Activated T-cell treated with anti-CD3 and anti-CD28 coated beads, Interleukin-2, amount 50 U/mL, for 48 hours (primary cell): Measurements from ENCODE around the gene BRSK2.
"Not testable (repeated sequence)": the region's sequence is repeated elsewhere in the genome, so short reads cannot be mapped to it uniquely, and the experiment has no call there.

ENCODE experiments used
- DNase-seq, 2 experiments: peaks; one replicate each; pipeline ENCODE4 v3.0.0-alpha.2; 2020

Gene BRSK2

DNA sequence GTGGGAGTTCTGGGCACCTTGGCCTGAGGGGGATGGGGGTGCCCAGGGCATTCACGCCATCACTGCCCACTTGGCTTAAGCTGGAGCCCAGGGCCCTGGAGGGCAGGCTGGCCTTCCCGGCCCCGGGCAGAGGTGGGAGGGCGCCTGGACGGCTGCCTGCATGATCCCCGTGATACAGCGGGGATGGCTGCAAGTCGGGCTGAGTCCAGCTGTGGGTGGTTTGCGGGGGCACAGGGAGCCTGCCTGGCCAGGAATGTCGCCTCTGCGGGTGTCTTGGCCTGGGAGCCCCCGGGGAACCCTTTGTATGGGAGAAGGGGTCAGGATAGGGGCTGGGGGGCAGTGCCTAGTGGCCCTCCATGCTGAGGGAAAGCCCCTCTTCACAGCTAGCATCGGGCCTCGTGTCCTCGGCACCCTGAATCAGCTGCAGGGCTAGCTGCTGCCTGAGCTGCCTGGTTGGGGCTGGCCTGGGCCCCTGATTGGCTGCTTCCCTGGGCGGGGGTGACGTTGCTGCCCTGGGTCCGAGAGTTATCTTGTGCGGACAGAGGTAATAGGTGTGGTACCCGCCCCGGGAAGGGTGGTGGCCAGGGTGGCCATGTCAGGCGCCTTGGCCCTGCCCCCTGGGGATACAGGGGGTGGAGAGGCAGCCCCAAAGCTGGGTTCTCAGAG, 8.3 kb downstream of the BRSK2 start:
- DNase-seq = no peak

GRCh38 chr11:1398528-1399235, 8.9 kb downstream of the BRSK2 start:
- no peak for DNase-seq

DNA sequence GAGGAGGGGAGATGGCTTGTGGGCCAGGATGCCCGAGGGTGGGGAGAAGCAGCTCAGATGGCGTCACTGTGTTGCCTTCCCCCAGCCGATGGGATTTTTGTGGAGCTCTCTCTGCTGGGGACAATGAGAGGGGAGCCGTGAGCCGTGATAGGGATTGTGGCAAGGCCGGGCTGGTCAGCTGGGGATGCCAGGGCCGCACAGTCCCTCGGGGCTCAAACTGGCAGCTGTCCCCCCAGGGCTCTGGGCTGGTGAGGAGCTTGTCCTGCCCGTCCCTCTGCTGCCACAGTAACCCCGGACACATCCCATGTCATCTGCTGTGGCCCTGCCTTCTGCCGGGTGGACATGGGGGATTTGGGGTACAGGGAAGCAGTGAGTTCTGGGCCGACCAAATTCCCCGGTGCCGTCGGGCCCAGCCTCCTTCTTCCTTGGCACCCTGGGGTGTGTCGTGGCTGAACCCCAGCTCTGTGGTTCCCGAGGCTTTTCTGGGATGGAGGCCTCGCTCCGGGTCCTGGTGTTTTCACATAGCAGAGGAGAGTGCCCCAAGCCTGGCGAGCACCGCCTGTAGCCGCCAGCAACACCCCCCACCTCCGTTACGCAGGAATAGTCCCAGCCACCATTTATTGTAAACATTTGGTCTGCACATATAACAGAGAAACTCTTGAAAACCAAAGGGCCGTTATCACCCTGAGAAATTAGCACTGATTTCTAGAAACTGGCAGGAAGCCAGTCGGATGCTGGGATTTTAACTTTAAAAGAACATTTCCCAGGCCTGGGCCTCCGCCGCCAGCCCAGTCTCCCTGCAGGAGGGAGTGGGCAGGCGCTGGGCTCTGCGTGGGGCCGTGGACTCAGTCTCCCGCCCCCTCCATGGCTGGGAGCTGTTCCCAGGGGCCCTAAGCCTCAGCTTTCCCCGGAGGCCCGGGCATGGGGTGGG, 9.9 kb downstream of the BRSK2 start:
- DNase-seq = no peak

GRCh38 chr11:1400317-1401170, 10.8 kb downstream of the BRSK2 start:
- DNase-seq = no peak

DNA sequence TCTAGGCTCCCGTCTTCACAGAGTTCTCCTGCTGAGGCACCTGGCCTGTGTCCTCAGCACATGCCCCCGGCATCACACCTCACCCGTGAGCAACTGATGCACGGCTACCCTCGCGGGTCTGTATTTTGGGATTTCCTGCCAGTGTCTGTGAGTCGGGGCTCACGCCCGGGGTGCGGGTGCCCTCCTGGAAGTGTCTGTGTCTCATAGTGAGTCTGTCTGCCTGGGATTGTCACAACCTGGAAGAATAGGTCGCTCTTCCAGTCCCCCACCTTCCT, 11.4 kb downstream of the BRSK2 start:
- DNase-seq = no peak

DNA sequence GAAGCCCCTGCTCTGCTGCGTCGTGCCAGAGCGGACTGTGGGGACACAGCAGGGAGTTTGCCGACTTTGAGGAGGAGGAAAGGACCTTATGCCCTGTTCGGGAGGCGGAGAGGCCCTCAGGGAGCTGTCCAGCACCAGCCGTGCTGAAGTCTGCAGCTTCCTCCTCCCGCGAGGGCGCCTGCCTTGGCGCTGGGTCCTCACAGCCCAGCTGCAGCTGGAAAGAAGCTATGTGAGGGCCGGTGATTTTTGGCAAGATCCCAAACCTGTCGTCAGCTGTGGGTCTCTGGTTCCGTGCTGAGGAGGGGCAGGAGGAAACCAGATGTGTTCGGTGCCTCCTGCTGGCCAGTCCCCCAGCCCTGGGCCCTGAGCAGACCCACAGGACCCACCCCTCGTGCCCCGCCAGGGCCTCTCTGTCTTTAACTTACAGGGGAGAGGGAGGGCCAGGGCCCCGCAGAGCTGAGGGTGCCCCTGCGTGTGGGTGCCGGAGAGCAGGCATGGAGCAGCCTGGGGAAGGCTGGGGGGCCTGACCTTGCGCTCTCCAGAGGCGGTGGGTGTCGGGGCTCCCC, 12.0 kb downstream of the BRSK2 start:
- peak; percentile 54 to 64 for DNase-seq

GRCh38 chr11:1402355-1403077, 12.8 kb downstream of the BRSK2 start:
- no peak for DNase-seq

- no peak for DNase-seq
Measured at GRCh38 chr11:1403078-1403620, 13.4 kb downstream of the BRSK2 start.

- no peak for DNase-seq
Measured at GRCh38 chr11:1403721-1404460, 14.2 kb downstream of the BRSK2 start.

DNA sequence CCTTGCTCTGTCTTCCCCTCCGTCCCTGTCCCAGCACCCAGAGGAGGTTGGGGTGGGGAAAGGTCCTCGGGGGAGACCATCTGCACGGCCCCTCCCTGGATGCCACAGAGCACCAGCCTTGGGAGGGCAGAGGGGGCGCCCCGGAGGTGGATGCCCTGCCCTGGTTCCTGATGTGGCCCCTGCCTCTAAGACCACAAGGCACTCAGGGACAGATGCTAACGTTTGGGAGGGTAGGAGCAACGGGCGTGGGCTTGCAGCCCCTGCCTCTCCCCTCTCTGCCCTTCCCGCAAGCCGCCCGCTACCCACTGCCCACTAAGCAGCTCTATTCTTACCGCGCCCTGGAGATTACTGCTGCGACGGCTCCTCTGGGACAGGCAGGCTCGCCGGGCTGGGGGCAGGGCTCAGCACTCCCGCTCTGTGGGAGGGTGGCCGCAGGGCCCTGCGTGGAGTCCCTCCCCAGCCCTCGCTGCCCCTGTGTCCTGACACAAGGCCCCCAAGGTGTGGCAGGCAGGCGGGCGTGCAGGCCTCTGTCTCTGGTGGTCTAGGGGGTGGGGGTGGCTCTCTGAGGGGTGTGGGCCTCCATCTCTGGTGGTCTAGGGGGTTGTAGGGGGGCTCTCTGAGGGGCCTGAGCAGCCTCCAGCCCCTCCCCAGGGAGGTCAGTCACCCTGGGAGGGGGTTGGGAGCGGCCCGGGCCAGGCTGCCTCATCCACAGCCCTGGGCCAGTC, 14.9 kb downstream of the BRSK2 start:
- DNase-seq = no peak

GRCh38 chr11:1405186-1406020, 15.7 kb downstream of the BRSK2 start:
- no peak for DNase-seq

GRCh38 chr11:1406571-1407485, 17.1 kb downstream of the BRSK2 start:
- no peak for DNase-seq

GRCh38 chr11:1407668-1408067, 17.9 kb downstream of the BRSK2 start:
- DNase-seq = no peak

DNA sequence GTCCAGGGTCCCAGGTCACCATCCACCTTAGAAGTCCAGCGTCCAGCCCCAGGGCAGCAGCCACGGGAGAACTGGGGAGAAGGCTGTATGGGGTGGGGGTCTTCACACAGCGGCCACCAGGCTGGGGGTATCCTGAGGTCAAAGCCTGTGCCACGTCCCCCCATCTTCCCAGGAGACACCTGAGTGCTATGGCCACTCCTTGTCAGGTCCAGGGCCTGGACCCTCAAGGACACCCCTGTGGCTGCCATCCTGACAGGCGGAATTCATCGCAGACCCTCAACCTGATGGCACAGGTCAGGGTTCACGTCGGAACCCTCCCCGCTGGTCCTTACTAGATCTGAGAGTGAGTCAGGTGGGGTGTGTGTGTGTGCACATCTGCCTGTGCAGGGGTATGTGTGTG, 18.6 kb downstream of the BRSK2 start:
- DNase-seq = no peak

DNA sequence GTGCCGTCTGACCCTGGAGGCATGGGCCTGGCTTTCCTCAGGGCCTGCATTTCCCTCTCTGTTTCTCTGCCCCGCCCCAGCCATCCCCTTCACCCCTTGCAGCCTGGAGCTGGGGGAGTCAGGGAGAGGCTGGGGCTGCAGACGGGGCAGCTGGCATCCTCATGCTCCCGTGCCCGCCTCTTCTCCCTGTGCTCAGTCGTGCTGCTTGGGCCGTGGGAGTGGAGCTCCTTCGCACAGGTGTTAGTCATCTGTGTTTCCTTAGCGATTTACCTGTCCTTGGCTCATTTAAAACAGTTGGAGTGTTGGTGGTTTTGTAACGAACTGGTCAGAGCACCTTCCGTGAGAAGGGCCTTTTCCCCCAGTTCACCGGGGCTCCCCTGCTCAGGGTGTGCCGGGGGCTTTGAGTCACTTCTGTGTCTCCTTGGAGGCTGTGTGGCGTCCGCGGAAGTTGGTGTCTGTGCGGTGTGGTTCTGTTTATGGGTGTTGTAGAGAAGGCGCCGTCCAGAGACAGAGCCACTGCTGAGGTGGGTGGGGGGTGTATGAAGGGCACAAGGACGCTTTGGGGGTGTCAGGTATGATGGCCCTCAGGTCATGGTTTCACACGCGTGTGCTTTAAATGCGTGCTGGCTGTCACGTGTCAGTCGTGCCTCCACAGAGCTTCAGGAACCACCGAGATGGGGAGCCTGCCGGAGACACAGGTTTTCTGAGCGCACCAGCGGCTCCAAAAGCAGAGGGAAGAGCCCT, 19.5 kb downstream of the BRSK2 start:
- DNase-seq = no peak

GRCh38 chr11:1409852-1410125, 20.1 kb downstream of the BRSK2 start:
- DNase-seq = not testable (repeated sequence)
